HG02973 (cell line): ENCODE data around the gene ERC1.
"Not testable (repeated sequence)": the region's sequence is repeated elsewhere in the genome, so short reads cannot be mapped to it uniquely, and the experiment has no call there.

Source experiments
- ATAC-seq: cut with Tn5 transposase; IDR thresholded peaks from one replicate; pipeline ENCODE4 v1.9.1; 2021; ENCODE audit warnings: moderate library complexity; ENCODE audit not compliant: unreplicated experiment

Gene ERC1

GRCh38 chr12:981176-981828, 9.7 kb upstream of the ERC1 start:
- no peak for ATAC-seq

DNA sequence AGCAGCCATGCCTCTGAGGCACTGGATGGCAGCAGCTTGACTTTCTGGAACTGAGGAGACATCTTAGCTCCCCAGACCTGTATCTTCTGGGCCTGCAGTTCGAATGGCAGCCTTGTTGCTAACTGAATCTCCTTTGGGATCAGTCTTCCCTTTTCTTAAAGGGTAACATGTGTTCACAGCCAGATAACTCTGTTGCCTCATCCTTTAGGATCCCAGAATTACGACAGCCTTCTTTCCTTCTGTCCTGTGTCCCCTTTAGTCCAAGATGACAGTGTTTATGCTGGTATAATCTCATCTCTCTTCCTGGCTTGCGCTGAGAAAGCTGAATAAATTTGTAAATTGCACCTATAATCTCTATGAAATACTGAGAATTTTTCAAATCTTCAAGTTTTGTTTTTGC, 9.1 kb upstream of the ERC1 start:
- ATAC-seq: no peak

DNA sequence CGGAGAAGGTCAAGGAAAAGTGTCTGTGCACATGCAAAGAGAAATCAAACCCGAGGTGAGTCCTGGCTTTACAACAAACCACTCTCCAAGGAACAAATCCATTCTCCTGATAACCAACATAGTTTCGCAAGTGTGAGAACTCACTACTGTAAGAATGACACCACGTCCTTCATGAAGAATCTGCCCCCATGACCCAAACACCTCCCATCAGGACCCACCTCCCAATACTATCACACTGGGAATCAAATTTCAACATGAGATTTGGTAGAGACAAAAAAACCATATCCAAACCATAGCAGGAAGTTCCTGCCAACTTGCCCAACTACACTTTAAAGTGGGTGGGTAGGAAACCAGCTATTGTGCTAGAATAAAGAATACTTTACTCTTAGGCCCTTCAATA, 2.4 kb upstream of the ERC1 start:
- ATAC-seq: no peak

DNA sequence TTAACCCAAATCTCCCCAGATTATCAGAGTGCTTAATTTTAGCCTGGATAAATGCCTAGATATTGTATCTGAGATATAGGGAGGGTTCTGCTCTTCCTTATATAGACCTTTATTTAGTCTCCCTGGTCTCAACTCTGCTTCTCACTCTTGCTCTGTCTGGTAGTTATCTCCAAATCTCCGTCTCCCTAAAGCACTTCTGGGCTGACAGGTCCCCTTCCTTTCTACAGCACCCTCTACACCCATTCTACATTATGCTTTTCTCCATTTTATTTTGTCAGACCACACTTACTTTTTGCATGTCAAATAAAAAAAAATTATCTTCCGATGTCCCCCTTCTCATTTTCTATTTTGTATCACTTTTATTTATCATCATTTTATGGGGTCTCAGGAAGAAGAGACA, 2.0 kb upstream of the ERC1 start:
- ATAC-seq: no peak

- ATAC-seq: peak; percentile 16
Measured at GRCh38 chr12:989751-990660, 1.0 kb upstream of the ERC1 start.

DNA sequence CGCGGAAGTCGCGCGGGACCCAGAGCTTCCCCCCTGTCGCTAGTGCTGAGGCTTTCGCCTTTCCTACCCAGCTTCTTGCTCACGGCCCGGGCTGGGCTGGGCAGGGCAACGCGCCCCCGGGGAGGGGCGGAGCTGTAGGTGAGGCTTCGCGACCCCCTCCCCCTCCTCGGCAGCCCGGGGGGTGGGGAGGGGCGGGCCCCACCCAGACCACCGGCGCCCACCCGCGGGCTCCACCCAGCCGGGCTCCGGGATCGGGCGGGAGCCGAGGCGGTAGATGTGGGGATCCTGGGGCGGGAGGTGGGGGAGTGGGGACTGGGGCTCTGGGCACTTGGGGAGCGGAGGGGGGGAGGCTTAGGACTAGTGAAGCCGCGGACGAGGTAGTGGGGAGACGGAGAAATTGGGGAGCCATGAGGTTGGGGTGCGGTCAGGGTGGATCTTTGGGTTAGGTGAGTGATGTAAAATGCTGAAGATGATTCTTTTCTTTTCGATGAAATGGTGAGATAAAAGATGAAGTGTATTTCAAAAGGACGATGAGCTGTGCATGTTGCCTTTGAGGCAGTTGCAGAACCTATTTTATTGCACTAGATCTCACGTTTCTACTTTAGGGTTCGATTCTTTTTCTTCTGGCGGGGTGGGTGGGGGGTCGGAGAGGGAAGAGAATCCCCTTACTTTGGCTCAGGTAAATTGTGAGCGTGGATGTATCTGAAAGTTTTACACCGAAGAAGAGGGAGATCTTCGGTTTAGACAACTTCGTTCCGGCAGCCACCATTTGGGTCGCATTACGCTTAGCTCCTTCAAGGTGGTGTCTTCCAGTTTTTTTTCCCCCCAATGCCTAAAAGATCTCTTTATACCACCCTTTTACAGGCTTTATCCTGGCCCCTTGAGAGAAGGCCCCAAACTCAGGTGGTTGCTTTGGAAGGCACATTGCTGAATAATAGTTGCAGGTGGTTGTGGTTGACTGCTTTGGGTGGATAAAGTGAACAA, 619 bp downstream of the ERC1 start:
- ATAC-seq: peak; percentile 27

- ATAC-seq: no peak
Measured at GRCh38 chr12:992647-993046, 1.6 kb downstream of the ERC1 start.

GRCh38 chr12:996881-997280, 5.9 kb downstream of the ERC1 start:
- ATAC-seq: no peak

DNA sequence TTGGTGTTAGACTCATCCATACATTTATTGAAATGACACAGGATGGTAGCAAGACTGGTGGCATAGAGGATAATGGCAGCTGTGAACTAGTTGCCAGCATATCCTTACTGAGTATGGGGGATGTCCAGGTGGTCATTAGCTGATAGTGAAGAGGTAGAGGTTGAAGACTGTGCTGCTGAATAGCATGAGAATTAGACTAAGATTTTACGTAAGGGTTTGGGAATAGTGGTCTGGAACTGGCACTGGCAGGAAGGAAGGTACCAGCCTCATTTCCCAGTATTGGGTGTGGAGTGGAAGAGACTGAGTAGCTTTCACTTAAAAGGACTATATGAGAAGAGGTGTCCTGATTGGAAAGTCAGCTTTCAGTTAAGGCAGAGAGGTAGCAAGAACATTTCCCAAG, 6.5 kb downstream of the ERC1 start:
- ATAC-seq: no peak

DNA sequence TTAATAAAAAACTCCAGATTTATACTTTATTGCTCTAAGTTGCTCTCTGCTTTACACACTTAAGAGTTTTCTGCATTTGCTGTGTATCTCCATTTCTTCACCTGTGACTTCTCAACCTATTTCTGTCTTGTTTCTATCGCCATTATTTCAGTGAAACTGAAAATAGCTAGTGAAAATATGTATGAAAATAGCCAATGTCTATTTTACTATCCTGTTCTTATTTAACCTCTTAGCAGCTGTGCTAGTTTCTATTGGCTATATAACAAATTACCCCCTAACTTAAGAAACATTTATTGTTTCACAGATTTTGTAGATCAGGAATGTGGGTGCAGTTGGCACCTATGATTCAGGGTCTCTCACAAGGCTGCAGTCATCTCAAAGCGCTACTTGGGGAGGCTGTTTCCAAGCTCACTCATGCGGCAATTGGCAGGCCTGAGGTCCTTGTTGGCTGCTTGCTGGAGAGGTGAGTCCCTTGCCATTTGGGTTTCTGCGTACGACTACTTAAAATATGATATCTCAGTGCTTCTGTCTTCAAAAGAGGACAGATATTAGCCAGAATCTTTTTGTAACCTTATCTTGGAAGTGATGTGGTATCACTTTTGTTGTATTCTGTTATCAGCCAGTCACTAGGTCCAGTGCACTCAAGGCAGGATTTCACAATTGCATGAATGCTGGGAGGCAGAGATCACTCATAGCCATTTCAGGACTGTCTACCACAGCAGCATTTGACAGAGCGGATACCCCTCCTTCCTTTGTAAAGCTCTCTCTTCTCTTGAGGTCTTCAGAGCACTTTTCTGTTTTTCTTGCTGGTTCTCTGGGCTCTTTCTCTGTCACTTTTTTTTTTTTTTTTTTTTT, 7.2 kb downstream of the ERC1 start:
- peak; percentile 63 for ATAC-seq

DNA sequence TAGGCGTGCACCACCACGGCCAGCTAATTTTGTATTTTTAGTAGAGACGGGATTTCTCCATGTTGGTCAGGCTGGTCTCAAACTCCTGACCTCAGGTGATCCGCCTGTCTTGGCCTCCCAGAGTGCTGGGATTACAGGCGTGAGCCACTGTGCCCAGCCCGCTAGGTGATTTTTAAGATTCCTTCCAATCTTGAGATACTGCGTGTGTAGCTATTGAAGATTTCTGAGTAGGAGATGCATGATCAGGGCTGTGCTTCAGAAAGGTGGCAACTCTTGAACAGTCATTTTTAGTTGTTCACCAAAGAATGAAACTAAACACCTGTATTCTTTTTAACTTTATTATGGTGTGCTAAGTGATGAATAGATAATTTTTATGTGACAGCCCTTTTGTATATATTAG, 8.7 kb downstream of the ERC1 start:
- not testable (repeated sequence) for ATAC-seq

- no peak for ATAC-seq
Measured at GRCh38 chr12:1001507-1001906, 10.5 kb downstream of the ERC1 start.

DNA sequence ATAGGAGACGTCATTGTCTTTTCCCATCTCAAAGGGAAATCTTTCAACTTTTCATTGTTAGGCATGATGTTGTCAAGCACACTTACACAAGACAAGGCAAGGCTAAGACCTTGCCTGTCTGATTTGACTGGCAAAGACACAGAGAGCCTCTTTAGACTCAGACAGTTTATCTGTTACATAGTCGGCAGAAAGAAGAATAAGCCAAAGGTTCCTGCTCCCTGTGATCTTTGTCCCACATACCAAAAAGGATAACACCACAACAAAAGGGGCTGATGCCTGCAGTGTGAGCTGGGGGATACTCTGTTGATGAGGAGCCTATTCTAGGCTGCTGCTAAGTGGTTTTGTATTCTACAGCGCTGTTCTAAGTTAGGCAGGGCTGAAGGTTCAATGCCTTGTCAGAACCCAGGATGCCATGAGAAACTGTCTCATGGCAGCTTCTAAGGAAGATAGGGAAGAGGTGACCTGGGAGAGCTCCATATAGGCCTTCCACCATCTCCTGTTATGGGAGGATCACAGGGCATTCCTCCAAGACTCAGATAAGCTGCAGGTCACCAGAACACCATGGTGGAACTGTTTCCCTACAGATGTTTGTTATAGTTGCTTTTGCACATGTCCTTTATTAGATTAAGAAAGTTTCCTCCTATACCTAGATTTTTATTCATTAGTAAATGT, 12.7 kb downstream of the ERC1 start:
- no peak for ATAC-seq

GRCh38 chr12:1006255-1006654, 15.2 kb downstream of the ERC1 start:
- no peak for ATAC-seq

DNA sequence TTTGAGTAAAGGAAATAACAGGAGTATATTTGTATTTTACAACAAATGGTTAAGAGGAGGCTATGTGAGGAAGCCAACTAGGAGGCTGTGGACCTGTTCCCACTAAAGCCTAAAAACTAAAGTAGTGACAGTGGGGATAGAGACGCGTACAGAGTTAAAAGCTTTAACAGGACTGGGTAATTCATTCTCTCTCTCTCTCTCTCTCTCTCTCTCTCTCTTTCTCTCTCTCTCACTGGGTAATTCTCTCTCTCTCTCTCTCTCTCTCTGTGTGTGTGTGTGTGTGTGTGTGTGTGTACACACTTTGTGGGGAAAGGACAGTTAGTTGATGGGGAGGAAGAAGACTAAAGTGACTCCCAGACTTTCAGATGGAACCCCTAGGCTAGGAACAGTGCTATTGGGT, 16.3 kb downstream of the ERC1 start:
- no peak for ATAC-seq

DNA sequence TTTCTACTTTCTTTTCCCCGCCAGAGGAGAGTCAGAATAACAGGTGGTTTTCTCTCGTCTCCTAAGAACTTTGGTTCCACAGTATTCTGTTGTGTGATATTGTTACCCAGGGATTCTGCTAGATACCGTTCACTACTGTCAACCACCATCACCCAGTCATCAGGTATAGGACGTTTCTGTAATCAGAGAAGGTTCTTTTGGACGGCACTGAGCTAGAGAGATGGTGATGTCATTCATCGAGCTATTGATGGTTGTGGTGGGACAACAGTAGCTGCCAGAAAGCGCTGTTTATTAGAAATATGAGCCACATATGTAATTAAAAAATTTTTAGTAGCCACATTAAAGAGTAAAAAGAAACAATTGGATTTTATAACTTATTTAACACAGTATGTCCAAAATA, 17.0 kb downstream of the ERC1 start:
- ATAC-seq: no peak

DNA sequence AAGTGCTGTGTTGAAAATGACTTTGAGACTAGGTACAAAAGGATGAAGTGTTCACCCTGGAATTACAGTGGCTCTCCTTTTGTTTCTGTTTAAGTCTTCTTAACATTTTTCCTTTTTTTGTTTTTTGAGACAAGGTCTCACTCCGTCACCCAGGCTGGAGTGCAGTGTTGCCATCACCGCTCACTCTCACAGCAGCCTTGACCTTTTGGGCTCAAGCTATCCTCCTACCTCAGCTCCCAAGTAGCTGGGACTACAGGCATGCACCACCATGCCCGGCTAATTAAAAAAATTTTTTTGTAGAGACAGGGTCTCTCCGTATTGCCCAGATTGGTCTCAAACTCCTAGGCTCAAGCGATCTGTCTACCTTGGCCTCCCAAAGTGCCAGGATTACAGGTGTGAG, 20.1 kb downstream of the ERC1 start:
- no peak for ATAC-seq

- ATAC-seq: no peak
Measured at GRCh38 chr12:1013618-1014489, 22.8 kb downstream of the ERC1 start.

- no peak for ATAC-seq
Measured at GRCh38 chr12:1019283-1019682, 28.3 kb downstream of the ERC1 start.
